CD4-positive, alpha-beta T cell treated with Interleukin-2 at 100 ng/mL for 4 hours (primary cell): Measurements from ENCODE around the gene PSG1.
A peak's percentile ranks its signal among the peaks of the same experiment; 100 is the strongest.
"Not testable (repeated sequence)": the region's sequence is repeated elsewhere in the genome, so short reads cannot be mapped to it uniquely, and the experiment has no call there.

Source experiments
- DNase-seq: peaks from one replicate; pipeline ENCODE4 v3.0.0-alpha.2; 2020; ENCODE audit warnings: low spot score

Gene PSG1

DNA sequence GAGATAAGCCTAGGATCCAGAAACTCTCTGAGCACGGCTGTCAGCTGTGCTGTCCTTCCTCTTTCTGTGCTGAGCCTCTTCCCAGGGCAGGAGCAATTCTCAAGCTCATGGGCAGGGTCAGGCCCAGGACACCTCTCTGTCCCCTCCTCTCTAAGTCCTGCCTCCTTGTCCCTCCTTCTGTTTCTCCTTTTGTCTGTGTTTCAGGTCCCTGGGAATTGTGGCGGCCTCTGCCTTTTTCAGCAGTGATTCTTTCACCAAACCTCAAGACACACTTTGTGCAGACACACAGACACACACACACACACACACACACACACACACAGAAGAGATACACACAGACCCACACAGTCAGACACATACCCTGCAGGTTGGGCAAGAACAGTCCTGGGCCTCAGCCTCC lies at the start of gene PSG1:
PSG1 (minus strand) TSS at position 101 of the 400 bp plus-strand sequence. CDS start 132 bp downstream, outside the sequence.
- no peak for DNase-seq

DNA sequence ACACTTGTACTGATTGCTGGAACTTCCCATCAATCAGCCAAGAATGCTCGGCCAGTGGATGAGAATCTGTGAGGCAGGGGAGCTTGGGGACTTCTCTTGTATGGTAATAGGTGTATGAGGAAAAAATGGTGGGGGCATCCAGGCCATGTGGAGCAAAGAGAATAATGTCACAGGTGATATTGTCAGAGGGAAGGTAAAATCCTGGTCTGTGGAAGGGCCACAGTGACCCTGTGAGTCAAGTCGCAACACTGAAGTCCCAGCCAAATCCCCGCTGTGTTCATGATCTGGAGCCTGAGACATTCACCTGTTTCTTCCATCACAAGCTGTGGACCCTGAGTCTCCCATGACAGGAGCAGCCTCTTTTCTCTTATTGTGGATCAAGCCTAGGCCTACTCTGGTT lies 49.4 kb upstream of the PSG1 start:
- no peak for DNase-seq

DNA sequence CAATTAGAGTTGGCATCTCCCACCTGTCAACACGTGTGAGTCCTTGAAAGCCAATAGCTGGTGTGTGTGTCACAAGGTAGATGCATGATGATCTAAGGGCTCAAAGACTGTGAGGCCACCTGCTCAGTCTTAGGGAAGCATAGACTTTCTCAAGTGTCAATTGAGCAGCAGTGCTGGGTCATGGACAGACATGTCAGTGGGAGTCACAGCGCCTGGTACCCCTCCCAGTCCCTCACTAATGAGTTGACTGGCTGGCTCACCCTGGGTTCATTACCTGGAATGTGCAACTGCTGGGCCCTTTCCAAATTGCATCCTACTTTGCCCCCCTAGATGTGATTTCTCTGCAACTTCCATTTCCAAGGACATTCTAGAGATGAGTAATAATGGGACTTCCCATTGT lies 47.3 kb upstream of the PSG1 start:
- DNase-seq: no peak

DNA sequence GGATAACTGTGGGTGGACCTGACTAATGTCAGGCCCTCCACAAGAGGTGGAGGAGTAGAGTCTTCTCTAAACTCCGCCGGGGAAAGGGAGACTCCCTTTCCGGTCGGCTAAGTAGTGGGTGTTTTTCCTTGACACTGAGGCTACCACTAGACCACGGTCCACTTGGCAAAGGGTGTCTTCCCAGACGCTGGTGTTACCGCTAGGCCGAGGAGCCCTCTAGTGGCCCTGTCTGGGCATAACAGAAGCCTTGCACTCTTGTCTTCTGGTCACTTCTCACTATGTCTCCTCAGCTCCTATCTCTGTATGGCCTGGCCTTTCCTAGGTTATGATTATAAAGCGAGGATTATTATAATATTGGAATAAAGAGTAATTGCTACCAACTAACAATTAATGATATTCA lies 43.6 kb upstream of the PSG1 start:
- peak; percentile 11 for DNase-seq

DNA sequence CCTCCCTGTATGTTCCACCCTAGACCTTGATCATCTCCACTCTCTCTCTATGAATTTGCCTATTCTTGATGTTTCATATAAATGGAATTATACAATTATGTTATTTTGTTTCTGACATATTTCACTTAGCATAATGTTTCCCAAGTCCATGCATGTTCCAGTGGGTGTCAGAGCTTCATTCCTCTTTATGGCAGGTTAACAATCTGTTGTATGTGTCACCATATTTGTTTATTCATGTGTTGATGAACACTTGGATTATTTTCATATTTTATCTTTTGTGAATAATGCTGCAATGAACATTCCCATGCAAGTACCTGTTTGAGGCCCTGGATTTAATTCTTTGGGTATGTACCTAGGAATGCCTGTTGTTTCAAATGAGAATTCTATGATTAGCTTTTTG lies 41.5 kb upstream of the PSG1 start:
- DNase-seq: not testable (repeated sequence)

DNA sequence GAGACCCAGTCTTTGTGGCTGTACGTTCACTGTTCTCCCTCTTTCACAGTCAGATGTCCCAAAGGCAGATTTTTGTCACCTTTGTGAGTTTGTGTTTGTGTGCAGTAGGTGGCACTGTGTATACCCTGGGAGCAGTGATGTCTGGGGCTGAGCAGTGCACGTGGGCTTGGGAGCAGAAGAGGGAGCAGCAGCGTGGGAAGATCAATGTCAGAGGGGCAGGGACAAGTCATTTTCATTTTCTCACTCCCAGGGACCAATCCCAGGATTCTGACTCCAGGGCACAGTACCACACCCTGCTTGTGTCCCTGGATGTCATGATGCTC lies 40.2 kb upstream of the PSG1 start:
- DNase-seq: no peak

DNA sequence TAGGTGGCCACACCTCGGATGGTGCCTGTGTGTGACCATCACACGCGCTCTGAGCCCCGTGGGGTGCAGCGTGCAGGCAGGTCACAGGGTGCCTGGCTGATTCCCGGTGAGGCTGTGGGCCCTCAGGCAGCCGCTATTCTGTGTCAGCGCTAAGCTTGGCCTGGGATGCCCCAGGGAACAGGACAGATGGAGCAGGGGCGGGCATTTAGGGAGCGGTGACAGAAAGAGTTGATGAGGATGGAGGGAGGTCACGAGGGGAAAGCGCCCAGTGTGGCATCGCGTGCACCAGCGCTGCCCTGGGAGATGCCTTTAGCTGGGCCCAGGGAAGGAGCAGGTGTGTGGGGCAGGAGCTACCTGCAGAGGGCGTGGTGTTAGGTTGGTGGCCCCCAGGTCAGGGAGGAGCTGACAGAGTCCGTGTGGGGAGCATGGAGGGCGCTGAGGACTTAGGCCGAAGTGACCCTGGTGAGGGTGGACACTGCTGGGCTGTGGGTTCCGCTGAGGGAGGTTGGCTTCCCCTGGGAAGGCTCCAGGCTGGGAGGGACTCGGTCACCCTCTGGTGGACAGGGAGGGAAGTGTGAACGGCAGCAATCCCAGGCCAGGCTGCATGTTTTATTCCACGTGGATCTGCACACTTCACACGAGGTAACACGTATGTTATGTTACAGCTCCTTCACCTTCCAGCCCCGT lies 39.7 kb upstream of the PSG1 start:
- not testable (repeated sequence) for DNase-seq

DNA sequence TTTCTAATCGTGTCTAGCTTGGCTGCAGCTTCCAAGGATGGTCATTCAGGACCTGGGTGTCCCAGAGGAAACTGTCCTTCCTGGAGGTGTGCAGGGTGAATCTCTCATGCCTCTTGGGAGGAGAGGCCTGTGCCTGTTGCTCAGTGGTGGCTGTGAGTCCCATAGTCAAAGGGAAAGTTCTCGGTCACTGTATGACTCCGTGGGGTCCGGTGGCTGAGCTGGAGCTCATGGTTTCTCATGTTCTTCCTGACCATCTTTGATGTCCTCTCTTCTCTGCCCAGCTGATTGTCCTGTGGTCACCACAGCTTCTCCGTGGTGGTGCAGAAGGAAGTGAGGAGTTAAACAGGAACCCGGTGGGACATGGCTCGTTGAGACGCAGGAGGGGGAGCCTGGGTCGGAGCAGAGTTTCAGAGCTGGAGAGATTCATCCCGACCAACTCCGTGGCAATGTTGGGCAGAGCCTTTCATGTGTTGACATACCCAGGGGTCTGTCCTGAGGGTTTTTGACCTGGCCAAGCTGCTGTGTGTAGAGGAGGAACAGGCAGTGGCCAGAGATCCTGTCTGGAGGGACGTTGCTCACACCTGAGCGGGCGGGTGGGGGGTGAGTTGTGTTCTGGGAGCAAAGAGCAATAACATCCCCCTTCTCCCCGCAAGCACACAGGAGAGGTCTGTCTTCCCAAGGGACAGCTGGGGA lies 39.0 kb upstream of the PSG1 start:
- not testable (repeated sequence) for DNase-seq

DNA sequence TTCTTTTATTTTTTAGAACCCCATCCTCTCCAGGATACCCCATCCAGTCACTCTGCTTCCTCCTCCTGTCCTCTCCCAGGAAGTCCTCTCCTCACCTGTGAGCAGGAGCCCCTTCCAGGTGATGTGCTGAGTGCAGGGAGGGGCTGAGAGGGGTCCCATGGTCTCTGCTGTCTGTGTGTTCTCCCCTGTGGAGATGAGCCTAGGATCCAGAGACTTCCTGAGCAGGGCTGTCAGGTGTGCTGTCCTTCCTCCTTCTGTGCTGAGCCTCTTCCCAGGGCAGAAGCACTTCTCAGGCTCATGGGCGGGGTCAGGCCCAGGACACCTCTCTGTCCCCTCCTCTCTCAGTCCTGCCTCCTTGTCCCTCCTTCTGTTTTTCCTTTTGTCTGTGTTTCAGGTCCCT lies 38.1 kb upstream of the PSG1 start, which contains the start of gene PSG6:
PSG6 (minus strand) TSS at position 261 of the 400 bp plus-strand sequence; CDS start at position 159, 102 bp downstream.
- not testable (repeated sequence) for DNase-seq

DNA sequence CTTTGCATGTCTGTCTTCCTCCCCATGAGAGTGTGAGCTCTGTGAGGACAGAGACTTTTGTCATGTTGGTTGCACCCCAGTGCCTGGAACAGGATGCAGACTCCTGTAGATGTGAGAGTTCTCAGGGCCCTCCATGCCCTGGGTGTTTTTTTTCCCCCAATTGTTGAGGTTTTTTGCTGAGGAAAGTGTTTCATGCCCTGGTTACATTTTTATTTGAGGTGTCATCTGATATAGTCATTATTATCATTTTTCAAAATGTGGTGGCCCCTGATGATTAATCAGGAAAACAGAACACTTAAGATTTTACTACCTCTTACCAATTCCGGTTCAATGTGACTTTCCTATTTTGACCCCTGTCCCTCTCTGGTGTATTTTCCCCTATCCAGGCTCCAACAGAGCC lies 37.4 kb upstream of the PSG1 start:
- not testable (repeated sequence) for DNase-seq

DNA sequence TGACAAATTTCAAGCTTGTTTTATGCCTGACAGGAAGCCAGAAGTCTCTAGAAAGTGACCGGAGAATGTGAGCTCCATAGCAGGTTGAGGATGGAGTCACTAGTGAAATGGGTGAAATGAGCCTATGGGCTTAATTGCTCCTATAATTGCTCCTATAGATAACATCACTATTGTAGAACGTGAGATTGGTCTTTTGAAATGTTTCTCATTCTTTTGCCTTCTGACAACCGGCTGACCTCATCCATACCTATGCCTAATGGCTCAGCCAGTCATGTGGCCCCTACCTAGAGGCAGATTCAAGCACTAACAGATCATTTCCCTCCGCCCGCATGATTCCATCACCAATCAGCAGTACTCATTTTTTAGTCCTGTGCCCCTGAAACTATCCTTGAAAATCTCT lies 34.0 kb upstream of the PSG1 start:
- DNase-seq: not testable (repeated sequence)

DNA sequence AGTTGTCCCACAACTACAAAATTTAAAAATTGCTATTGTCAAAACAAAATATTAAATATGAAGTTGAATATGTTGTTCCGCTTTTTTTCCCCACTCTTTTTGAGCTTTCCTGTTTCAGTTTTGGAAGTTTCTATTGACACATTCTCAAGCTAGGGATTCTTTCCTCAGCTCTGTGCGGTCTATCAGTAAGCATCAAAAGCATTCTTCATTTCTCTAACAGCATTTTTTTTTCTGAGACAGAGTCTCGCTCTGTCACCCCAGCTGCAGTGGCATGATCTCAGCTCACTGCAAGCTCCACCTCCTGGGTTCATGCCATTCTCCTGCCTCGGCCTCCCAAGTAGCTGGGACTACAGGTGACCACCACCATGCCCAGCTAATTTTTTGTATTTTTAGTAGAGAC lies 33.4 kb upstream of the PSG1 start:
- not testable (repeated sequence) for DNase-seq

DNA sequence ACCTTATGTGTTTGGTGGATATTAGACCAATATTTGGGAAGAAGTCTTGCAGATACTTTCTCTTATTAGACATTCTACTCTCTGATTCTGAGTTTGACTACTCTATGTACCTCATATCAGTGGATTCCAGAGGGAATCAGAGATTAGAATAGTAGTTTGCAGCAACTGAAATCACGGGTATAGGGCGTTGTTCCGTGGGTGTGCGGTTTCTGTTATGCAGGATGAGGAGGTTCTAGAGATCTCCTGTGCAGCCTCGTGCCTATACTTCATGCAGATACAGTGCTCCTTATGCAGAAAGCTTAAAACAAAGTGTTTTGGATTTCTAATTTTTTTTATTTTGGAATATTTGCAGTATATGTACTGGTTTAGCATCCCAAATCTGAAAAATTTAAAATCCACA lies 32.2 kb upstream of the PSG1 start:
- DNase-seq: not testable (repeated sequence)

DNA sequence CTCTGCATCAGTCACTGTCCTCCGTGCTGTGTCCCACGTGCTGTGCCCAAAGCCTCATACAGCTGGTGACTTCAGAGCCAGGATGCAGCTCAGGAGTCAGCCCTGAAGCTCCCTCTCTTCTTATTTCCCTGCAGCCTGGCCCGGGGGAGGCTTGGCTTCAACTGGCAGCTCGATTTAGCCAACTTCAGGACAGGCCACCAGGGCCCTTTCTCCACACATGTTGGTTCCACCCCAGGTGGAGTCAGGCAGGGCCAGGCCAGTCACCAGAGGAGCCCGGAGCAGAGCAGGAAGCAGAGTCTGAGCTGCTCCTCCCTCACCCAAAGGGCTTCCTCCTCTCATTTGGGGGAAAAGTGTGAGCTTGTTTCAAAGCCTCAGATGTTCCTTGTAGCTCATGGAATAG lies 26.6 kb upstream of the PSG1 start:
- DNase-seq: not testable (repeated sequence)

DNA sequence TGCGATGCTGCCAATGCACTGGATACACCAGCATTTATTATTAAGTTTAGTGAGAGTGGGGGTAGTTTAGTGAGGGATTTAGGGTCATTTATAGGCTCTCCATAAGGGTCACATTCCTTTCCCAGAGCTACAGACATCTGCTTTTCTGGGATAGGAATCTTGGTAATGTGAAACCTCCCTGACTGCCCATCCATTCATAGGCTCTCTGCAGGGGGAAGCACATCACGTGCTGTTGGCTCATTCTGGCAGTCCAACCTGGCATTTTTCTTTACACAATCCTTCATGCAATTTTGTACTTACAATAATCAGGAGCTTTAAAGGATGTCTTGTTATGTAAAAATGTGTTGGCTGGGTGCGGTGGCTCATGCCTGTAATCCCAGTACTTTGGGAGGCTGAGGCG lies 21.0 kb upstream of the PSG1 start:
- DNase-seq: not testable (repeated sequence)

DNA sequence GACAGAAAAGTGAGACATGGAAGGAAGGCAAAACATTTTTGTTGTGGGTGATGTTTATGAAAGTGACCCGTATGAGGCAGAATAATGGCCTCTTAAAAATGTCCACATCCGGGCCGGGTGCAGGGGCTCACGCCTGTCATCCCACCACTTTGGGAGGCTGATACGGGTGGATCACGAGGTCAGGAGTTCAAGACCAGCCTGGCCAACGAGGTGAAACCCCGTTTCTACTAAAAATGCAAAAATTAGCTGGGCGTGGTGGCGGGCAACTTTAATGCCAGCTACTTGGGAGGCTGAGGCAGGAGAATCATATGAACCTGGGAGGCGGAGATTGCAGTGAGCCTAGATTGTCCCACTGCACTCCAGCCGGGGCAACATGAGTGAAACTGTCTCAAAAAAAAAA lies 20.2 kb upstream of the PSG1 start:
- DNase-seq: not testable (repeated sequence)

DNA sequence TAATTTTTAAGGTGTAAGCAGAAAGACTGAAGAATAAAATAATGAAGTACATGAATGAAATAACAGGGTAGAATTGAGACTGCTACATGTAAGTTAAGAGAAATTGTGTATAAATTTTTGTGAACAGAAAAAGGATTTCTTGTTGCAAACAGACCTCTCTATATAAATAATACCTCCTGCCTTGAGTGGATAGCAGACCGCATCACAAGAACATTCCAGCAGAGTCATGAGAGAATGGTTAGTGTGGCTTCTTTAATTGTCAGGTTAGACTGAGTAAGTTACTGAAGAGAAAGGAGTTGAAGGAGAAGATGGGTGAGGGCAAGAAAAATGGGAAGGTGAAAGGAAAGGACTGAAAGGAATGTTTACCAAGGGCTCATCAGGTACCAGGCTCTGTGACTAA lies 19.6 kb upstream of the PSG1 start:
- not testable (repeated sequence) for DNase-seq

DNA sequence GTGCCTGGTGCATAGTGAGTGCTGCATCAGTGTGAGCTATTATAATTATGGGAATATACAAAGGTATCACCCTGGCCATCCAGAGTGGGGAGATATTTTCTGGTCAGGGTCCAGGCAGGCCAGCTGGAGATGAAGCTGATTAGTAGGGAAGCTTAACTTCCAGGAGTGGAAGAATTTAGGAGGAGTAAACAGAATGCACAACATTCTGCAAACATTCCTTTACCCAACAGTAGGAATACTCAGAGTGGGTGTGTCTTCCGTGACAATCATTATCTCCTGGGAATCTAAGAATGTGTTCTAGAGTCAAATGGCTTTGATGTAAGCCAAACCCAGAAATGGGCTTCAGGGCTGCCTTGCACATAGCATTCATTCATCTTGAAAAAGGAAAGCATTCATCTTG lies 19.1 kb upstream of the PSG1 start:
- not testable (repeated sequence) for DNase-seq

DNA sequence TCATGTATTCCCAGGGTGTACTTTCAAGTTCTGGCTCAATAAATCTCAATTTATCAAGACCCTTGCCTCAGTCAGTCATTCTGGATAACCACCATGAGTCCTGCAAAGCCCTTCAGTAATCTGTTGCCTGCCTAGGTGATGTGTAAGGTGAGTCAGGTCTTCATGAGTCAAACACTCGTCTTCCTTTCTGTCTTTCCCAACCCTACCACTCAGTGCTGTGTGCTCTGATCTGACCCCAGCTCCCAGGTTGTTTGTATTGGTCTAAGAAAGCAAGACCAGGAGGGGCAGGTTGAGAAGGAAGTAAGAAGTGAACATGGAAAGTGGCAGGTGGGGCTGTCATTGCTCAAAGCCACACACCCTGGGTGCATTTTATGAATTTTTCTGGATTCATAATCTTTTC lies 18.2 kb upstream of the PSG1 start:
- DNase-seq: not testable (repeated sequence)

DNA sequence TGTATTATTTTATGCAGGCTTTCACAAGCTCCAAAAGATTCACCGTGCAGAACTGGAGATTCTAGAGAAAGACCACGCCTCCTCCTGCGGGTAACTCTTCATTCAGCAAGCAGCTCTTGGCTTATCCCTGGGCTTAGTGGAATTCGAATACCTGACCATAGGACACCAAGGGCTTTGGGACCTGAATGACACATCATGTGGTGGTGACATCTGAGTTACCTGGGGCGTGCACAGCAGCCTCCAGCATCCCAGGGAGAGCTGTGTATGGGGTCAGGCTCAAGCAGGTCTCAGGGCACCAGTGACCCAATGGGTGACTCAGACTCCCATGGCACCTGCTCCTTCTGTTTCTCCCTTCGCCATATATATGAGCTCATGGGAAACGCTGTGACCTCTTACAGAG lies 10.9 kb upstream of the PSG1 start:
- DNase-seq: not testable (repeated sequence)

DNA sequence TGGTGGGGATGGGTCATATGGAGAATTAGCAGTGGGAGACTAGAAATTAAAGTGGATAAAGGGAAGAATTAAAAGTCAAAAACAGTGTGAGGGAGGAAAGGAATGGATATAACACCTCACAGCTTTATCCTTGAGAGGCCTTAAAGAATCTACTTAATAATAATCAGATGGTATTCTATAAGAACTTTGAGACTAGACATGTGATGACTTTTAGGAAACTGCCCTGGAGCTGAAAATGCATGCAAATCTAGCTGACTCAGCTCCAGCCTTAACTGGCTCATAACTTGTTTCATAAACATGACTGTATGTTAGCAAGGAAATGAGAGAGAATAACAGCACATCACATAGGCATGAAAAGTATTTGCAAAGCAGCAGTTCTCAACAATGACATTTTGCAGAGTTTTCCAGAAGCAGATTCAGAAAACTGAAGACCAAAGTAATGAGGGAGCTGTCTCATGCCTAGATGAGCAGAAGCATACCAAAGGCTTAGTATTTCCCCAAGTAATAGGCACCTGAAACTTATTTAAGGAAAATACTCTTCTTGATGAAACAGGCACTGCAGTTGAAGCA lies 8.4 kb upstream of the PSG1 start:
- DNase-seq: not testable (repeated sequence)

DNA sequence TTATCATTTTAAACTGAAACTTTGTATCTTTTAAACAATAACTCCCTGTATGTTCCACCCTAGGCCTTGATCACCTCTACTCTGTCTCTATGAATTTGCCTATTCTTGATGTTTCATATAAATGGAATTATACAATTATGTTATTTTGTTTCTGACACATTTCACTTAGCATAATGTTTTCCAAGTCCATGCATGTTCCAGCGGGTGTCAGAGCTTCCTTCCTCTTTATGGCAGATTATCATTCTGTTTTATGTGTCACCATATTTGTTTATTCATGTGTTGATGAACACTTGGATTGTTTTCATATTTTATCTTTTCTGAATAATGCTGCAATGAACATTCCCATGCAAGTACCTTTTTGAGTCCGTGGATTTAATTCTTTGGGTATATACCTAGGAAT lies 3.2 kb upstream of the PSG1 start:
- not testable (repeated sequence) for DNase-seq

DNA sequence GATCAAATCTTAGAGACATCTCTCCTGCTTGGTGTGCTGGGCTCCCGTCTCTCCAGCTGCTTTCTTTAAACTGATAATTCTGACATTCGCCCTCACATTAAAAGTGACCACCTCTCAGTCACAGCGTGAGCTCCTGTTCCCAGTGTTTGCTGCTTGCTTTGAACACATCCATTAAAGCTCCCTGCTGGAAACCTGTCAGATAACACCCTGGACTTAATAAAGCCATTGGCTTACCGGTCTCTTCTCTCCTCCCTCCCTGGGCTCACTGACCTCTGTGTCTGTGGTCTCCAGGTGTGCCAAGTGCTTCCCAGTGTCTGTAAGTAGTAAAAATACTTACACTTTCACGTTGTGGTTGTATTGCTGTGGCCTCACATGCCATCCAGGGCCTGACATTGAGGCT lies 2.5 kb upstream of the PSG1 start:
- not testable (repeated sequence) for DNase-seq
